Islet of Langerhans (tissue), 1 donor: ENCODE data around the gene VSNL1.

Experiments
- FAIRE-seq: peaks from one replicate; lab custom pipeline; 2011; peaks lifted over from hg19 to GRCh38; lab: Jason Lieb, UNC

Gene VSNL1

DNA sequence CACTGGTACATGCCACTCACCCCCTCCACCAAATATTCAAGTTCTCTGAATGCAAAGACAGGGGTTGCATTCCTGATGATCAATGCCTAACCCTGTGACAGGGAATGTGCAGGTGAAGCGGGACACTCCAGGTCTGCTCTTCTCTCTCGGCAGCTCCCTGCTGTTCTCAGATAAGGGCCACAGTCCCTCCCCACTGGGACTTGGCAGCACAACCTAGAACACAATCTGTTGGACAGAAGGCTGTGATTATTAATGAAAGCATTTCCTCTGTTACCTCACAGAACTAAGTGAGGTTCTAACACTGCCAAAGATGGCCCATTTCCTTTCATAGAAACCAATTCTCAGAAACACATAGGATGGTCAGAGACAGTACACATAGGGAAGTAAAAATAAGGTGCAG is 42.7 kb downstream of the VSNL1 start:
- FAIRE-seq: no peak

DNA sequence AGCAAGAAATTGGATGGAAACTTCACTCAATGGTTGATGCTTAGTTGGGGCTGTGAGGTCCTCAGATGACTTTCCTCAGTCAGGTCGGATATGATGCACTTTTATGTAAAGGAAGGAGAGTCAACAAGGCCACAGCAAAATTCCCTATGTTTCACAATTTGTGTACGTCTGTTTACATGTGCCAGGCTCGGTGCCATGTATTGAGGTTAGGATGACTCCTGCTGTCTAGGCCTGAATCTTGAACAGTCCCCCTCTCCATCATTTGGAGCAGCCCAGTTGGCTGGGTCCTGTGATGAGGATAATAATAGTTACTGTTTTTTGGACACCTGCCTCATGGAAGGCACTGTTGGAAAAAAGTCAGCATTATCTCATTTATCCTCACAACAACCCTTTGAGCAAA is 43.1 kb downstream of the VSNL1 start:
- FAIRE-seq: no peak

DNA sequence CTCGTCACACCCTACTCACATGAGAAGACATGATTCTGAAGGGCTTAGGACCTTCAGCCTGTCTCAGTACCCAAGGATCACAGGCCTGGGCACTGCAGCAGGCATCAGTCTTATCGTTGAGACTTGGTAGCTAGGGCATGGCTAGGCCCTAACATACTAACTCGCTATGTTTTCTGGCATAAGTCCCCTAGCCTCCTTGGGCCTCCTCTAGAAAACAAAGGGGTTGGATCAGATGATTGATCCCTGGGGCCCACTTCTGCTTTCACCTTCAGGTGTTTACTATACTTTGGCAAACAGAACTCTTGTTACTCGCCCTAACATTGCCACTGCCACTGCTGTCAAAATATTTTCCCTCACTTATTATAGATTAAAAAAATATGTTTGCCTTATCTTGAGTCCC is 44.2 kb downstream of the VSNL1 start:
- no peak for FAIRE-seq

DNA sequence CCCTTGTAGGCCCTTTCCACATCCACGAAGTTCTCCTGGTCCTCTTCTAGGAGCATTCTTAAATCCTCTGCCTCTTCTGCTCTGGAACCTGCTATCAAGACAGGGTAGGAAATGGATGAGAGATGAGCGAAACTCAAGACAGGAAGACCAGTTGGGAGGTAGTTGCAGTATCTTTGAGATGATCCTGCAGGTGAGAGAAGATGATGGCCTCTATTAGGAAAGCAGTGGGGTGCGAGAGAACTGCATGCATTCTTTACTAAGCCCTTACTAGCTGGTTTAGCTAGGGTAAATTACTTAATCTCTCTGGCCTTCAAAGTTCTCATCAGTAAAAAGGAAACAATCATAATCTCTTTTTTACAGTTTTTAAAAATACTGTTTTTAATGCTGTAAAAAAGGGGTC is 47.0 kb downstream of the VSNL1 start:
- no peak for FAIRE-seq

DNA sequence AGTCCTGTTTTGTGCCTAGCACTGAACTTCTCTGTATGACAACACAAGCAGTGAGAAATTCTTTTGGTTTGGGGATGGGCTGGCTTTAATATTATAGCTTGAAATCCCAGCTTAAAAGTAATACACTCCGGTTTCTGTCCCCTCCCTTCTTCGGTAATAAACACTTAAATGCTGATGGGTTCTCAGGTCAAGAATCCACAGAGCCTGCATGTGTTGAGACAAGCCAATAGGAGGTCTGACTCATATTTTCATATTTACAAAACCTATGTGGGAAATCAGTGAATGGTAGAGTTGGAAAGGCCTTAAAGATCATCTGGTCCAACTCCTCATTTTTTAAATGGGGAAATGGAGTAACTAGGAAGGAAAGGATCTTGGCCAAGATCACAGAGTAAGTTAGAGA is 47.5 kb downstream of the VSNL1 start:
- no peak for FAIRE-seq

DNA sequence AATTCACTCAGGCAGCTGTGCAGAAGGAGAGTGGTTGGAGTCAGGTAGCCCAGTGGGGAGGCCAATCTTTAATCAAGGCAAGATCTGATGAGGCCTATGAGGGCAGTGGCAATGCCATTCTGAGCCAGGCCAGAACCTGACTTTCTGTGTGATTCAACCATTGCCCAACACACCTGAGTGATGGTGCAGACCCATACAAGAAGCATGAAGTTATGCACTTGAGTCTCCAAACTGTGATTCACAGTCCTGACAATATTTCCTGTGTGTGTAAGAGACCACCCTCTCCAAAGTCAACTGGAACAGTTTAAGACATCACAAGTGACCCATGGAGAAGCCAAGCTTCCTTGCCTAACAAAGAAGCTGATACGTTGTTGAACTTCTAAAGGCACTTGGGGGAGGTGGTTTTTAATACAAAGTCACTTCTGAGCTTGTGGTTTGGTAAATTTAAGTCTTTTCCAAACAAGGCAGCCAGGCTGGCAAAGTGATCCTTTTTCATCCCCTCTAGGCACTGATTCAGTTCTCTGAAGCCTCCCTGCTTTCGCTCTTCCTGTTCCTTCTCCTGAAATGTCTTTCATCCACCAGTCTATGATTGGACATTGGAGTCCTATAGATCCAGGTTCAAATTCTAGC is 49.0 kb downstream of the VSNL1 start:
- FAIRE-seq: no peak

DNA sequence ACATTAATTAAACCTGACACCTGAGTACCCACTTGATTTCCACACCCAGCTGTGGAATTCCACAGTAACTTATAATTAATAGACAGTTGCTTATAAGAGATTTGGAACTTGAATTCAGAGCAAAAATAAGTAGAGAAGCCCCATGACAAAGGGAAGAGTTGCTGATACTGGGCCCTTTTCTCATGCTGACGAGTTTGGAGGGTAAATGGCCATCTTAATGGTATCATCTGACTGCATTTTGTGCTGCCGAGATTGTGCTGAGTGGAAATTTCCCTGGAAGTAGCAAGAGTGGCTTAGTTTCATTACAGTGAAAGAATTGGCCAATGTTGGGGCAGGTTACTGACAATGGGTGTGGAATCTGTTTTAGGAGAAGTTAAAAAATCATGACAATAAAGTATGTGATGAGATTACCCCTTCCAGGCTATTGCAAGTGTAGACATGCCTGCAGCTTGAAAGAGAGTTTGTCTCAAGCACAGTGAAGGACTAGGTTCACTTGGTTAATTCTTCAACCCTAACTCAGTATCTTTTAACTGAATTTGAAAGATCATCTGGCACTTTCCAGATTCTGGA is 49.9 kb downstream of the VSNL1 start:
- no peak for FAIRE-seq

DNA sequence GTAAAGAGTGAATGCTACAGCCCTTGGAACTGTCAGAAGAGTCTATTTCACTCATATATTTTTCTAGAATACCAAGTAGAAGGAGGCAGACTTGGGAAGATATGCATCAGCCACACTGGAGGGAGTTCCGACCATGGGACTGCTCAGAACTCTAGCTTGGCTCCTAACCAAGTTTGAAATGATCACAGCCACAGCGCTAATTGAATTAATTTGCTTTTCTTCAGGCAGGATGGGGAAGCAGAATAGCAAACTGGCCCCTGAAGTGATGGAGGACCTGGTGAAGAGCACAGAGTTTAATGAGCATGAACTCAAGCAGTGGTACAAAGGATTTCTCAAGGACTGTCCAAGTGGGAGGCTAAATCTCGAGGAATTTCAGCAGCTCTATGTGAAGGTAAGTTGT is 51.4 kb downstream of the VSNL1 start:
- FAIRE-seq: no peak

DNA sequence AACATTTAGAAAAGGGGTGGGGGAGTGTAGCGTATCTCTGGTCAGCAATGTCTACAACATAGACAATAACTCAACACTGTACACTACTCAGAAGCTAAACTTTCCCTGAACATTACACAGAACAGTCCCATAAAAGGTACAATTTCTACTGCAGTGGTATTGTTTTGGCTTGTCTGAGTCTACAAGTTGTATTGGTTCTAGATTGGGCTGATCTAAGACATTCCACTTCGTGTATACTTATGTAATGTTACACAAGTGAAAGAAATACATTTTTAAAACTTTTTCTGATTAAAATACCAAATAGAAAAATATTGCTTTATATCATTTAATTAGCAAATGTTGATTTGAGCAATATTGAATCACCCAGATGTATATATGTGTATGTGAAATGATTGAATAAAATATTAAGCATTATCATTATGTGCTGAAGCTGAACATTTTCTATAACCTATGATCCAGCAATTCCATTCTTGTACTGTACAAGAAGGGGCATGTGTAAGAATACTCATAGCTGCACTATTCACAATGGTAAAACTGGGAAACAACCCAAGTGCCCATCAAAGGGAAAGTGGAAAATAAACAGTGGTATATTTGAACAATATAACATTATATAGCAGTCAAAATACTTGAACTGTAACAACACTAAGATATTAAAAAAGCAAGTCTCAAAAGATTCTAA is 52.4 kb downstream of the VSNL1 start:
- no peak for FAIRE-seq

DNA sequence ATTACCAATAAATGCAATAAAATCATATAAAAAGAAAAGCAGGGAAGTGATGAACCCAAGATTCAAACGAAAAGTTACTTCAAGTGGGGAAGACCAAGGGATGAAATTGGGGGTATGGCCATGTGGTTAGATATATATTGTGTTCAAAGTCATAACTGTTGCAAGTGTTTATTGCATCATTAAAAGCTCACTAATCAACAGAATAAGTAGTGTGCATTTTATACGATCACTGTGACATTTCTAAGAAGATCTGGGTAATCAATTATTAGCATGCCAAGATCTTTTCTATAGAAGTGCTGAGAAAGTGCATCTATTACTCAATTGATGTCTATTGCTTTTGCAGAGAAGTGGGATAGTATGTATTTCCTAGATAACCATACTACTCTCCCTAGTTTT is 52.9 kb downstream of the VSNL1 start:
- FAIRE-seq: no peak

DNA sequence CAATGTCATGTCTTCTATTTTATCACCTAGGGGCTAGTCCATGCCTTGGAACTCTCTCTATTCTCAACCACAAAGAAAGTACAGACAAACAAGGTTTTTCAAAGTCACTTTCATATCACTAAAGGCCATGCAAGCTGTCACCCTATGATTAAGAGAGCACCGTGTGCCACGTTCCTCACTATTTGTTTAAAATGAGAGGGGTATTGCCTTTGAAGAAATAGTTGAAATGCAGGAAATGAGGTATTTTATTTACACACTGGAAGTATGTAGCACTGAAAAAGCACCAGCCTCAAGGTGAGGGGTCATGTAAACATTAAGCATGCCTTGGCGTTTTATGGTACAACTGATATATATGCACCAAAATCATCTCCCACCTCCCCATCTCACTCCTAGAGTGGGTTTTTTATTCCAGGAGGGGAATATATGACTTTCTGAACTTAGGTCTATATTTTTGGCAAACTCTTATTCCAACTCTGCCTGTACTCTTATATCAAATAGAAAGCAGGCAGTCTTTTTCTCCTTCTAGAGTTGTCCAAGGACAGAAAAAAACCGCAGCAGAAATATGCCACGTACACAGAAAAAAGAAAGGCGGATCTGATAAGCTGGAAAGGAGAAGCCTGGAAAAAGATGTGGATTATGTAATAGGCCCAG is 53.5 kb downstream of the VSNL1 start:
- no peak for FAIRE-seq

DNA sequence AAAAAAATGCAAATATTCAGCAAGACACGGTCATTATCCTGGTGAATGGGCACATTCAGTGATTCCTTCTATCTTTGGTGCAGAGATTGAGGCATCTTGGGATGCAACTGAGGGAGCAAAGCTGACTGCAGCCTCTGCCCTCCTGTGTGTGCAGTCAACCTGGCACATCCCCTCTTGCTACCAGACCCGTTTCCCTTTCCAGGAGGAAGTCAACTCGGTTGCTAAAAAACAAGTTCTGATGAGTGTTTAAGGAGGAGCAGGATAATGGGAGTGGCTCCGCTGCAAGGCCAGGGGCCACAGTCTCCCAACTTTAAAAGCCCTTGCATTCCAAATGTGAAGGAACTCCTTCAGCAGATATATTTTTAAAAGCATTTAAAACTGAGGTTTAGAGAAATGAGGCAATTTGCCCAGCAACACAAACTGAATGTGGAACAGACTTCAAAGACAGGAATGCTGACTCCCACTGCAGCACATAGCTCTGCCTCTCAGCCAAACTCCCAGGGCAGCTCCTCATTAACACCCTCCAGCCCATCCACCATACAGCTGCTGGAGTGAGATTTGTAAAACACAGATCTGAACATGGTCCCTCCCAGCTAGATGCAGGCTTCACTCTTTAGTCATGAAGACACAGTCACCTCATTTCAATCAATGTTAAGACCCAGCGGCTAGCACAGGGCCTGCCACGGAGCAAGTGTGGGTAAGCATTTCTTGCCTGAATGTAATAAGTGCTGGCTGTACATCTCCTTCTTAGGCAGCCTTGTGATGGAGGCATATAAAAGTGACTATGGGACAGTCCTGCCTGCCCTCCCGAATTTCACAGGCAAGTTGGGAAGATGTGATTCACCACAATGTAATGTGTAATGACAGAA is 54.3 kb downstream of the VSNL1 start:
- FAIRE-seq: no peak

DNA sequence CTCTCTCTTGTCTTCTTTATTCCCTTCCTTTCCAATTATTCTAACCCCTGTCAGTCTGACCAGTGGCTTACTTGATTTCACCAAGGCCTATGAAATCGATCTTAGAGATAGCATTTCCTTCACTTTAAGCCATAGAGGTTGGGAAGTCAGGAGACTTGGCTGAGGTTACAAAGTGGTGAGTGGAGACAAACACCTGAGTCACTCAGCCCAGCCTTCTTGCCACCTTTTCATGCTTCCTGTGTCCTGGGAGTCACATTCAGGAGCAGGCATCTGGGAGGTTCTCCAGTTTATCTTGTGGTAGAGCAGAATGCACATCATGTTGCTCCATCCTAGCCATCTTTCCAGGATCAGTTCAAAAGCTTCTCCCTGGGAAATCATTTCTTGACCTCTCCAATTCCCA is 59.1 kb downstream of the VSNL1 start:
- no peak for FAIRE-seq

DNA sequence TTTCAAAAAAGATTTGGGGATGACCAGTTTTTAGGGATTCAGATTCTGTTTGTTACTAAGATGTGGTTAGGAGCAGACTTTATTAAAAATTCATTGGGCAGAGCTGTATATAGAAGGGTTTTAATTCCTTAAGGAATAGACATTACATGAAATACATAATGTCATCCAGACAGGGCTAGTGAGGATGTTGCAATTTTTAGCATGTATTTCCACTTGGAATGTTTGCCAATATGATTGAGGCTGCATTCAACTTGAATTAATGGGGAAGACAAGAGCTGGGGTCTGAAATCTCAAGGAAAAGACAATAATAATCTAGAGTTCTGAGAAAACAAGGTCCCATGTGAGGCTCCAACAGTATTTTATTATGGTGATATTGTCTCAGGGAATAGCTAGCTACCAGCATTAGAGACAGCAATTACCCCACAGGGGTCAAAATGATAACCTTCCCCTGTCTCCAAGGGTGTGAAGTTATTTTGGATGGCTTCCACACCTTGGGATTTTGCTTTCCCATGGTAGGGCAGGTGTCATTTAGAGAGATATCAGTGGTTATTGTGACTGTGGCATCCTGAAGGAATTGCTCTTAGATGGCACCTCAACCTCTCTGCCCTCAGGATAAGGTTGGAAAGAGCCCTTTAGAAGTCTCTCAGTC is 60.2 kb downstream of the VSNL1 start:
- FAIRE-seq: no peak

DNA sequence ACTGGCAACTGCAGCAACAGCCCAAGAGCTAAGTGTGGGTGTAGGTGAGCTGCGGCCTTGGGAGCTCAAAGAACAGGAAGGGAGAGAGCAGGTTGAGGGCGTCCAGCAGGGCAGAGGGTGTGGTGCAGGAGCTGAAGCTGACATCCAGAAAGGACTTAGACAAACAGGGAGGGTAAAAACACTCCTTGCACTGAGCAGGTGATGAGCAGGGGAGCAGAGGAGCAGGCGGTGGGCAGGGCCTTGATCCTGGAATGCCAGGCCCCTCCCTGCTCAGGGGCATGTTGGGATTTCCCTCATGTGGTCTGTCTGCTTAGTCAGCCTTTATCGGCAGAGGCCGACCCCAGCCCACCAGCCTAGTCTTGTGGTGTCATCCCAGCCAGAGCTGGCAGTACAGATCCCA is 63.6 kb downstream of the VSNL1 start:
- no peak for FAIRE-seq

DNA sequence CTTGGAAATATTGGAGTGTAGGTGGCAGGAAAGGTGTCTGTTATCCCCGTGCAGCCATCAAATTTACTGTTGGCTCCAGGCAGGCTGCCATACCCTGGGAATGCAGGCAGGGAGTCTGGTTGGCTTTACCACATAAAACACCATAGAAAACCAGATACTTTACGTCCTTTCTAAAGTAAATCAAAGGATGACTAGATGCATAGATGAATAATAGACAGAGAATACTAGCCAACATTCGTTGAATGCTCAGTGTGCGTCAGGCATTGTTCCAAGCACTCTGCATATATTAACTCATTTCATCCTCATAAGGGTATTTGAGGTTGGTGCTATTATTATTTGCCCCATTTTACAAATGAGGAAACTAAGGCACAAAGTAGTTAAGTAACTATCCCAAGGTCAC is 65.2 kb downstream of the VSNL1 start:
- no peak for FAIRE-seq

DNA sequence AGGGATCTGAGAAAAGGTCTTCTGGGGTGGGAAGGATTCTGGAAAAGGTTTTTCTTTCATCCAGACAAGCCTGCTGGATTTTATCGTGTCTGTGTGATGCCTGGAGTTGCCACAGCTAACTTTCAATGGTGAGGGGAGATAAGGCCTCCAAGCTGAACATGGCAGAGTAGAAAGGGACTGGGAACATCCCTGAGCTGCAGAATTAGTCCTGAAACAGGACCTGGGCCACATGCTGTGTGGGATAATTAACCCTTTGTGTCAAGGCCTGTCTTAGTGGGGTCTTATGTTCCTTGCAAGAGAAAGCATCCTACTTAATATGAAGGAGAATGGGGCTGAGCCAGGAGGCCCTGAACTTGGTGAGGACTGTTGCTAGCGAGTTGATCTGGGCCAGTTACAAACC is 66.4 kb downstream of the VSNL1 start:
- FAIRE-seq: no peak

DNA sequence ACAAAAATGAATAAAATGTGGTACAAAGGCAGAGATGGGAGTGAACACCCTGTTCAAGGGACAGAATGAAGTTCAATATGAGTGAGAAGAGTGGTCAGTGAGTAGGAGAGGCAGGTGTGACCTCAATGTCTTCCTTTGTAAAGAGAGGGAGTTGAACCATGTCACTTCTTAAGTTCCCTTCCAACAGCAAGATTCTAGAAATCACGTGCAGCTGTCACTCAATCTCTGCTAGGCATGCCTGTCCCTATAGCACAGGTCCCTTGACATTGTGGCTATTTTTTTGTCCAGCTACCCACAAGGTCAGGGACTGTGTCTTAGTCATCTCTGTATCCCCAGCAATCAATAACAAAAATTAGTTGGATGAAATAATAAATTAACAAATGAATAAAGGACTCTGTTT is 66.9 kb downstream of the VSNL1 start:
- no peak for FAIRE-seq

DNA sequence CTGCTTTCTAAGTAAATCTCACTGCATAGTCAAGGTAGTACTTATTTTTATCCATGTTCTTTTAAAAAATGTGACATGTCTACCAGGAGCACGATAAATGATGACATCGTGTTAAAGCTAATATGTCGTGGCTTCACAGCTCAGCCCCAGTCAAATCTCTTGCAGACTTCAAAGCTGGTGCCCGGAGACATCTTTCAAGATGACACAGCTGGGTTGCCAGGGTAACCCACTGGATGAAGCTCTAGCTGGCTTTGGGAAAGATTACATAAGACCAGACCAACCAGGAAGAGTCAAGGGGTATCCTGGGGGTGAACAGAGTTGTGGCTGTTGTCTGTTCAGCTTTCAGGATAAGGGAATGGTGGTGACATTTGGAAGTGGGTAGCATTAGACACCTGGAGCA is 67.8 kb downstream of the VSNL1 start:
- no peak for FAIRE-seq

DNA sequence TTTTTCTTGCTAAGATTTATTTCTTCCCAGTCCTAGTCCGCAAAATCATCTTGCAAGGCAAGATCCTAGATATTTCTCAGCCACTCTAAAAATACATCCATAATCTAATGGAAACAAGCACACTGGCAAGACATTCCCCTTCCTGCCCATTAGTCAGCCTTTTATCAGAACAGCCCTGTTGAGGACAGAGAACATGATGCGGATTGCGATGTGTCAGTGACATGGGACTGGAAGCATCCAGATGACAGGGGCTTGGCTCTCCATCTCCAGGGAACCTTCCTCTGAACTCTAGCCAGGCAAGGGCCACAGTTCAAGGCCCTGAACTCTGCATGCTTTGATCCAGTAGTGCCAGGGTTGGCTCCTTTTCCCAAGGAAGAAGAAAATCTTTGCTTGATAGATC is 70.0 kb downstream of the VSNL1 start:
- no peak for FAIRE-seq

DNA sequence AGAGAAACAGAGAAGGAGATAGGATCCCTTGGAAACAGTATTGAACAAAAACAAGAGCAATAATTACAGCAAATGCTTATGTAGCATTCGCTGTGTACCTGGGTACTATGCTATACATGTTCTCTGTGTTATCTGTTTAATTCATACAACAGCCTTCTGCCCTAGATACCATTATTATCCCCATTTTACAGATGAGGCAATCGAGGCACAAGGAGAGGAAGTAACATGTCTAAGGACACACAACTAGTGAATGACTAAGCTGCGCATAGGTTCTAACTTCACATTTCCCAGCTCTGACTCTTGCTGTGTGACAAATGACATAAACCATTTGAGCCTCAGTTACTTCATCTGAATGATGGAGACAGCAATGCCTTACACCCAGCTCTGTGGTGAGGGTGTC is 70.5 kb downstream of the VSNL1 start:
- no peak for FAIRE-seq
